HepG2 (cell line): ENCODE measurements around the gene NXT1. TPM values are rescaled to one million over a fixed set of nuclear protein-coding genes. Genes with fewer than 3 reads are reported as not detected.

Experiments
- DPF2 ChIP-seq: sonication (generic); formaldehyde crosslinking; IDR thresholded peaks from 2 replicates; pipeline ENCODE4 v1.4.0; 2020; ENCODE audit warnings: mild to moderate bottlenecking, low read depth, missing genetic modification reagents, borderline replicate concordance
- KLF12 ChIP-seq: sonication (generic); formaldehyde crosslinking; IDR thresholded peaks from 2 replicates; pipeline ENCODE4 v1.4.0; 2020; ENCODE audit warnings: missing genetic modification reagents, borderline replicate concordance
- MAF1 ChIP-seq: sonication (generic); formaldehyde crosslinking; IDR thresholded peaks from 2 replicates; pipeline ENCODE4 v1.5.0; 2020; ENCODE audit warnings: missing genetic modification reagents, borderline replicate concordance
- MBNL3 ChIP-seq: fragments of 250-450 bp; sonication (Bioruptor Pico); conservative IDR thresholded peaks from 2 replicates; pipeline ENCODE4 v1.8.0; 2022; ENCODE audit warnings: mild to moderate bottlenecking, inconsistent platforms
- MTF2 ChIP-seq: sonication (generic); formaldehyde crosslinking; IDR thresholded peaks from 2 replicates; pipeline ENCODE4 v1.5.0; 2020; ENCODE audit warnings: missing genetic modification reagents, borderline replicate concordance
- MXD4 ChIP-seq: IDR thresholded peaks from 2 replicates; pipeline ENCODE4 v1.6.1; 2016; ENCODE audit warnings: mild to moderate bottlenecking, missing biosample characterization, missing genetic modification reagents
- NR2F2 ChIP-seq: IDR thresholded peaks from 2 replicates; pipeline ENCODE4 v1.6.1; 2012; ENCODE audit warnings: low read depth, inconsistent platforms, borderline replicate concordance
- REPIN1 ChIP-seq: sonication (generic); formaldehyde crosslinking; IDR thresholded peaks from 2 replicates; pipeline ENCODE4 v1.8.0; 2022; ENCODE audit warnings: missing genetic modification reagents, low read depth, mild to moderate bottlenecking, borderline replicate concordance
- SIX4 ChIP-seq: sonication (generic); formaldehyde crosslinking; IDR thresholded peaks from 2 replicates; pipeline ENCODE4 v1.4.0; 2020; ENCODE audit warnings: missing genetic modification reagents
- TRIM24 ChIP-seq: sonication (generic); formaldehyde crosslinking; IDR thresholded peaks from 2 replicates; pipeline ENCODE4 v1.8.0; 2022; ENCODE audit warnings: mild to moderate bottlenecking, missing genetic modification reagents
- YEATS4 ChIP-seq: sonication (generic); formaldehyde crosslinking; IDR thresholded peaks from 2 replicates; pipeline ENCODE4 v1.4.0; 2020; ENCODE audit warnings: missing genetic modification reagents, borderline replicate concordance
- ZNF207 ChIP-seq: fragments of 450-650 bp; IDR thresholded peaks from 2 replicates; pipeline ENCODE4 v1.6.1; 2016; ENCODE audit warnings: antibody characterized with exemption, borderline replicate concordance
- ZNF234 ChIP-seq: sonication (generic); formaldehyde crosslinking; conservative IDR thresholded peaks from 2 replicates; pipeline ENCODE4 v1.5.1; 2020; ENCODE audit warnings: mild to moderate bottlenecking, missing genetic modification reagents
- ZNF44 ChIP-seq: sonication (generic); formaldehyde crosslinking; IDR thresholded peaks from 2 replicates; pipeline ENCODE4 v1.5.1; 2020; ENCODE audit warnings: mild to moderate bottlenecking, missing genetic modification reagents
- ZNF468 ChIP-seq: sonication (generic); formaldehyde crosslinking; IDR thresholded peaks from 2 replicates; pipeline ENCODE4 v1.8.0; 2022; ENCODE audit warnings: mild to moderate bottlenecking, moderate library complexity, missing genetic modification reagents
- ZSCAN31 ChIP-seq: sonication (generic); formaldehyde crosslinking; IDR thresholded peaks from 2 replicates; pipeline ENCODE4 v1.5.0; 2020; ENCODE audit warnings: low read depth, mild to moderate bottlenecking, missing genetic modification reagents
- polyA plus RNA-seq, 8 experiments: library from polyadenylated mRNA; depleted of rRNA in 3 of 8; stranded (reverse) in 7 of 8; unstranded in 1 of 8; fragments of >200 nt; fragmentation: Illumina TruSeq in 4 of 8; extraction: Trizol in 4 of 8; gene quantifications; 2 replicates each; pipeline versions ENCODE4 v1.2.1 to v1.2.3, GENCODE V29; 2011 to 2016; ENCODE audit warnings: low read depth in 4 of 8, missing spikeins in 1 of 8, mixed read lengths in 1 of 8; ENCODE audit not compliant: insufficient read depth in 1 of 8
- total RNA-seq, 5 experiments: library from RNA; depleted of rRNA; stranded (reverse); fragments of >200 nt; fragmentation: Illumina TruSeq; extraction: Trizol; gene quantifications; 2 replicates each; pipeline ENCODE4 v1.2.3, GENCODE V29; 2016; ENCODE audit warnings: low read depth in 1 of 5
- TF ChIP-seq, protein P1 (sequence below): sonication (generic); formaldehyde crosslinking; IDR thresholded peaks from 2 replicates; pipeline ENCODE4 v1.4.0; 2020; ENCODE audit warnings: missing genetic modification reagents
- TF ChIP-seq, protein P2 (sequence below), 2 experiments: IDR thresholded peaks; 2 replicates each; pipeline ENCODE4 v1.6.1; 2011 to 2012; ENCODE audit warnings: low read length in 2 of 2, borderline replicate concordance in 1 of 2, low read depth in 1 of 2, mild to moderate bottlenecking in 1 of 2, moderate library complexity in 1 of 2
- TF ChIP-seq, protein P3 (sequence below): sonication (generic); formaldehyde crosslinking; IDR thresholded peaks from 2 replicates; pipeline ENCODE4 v1.5.1; 2020; ENCODE audit warnings: mild to moderate bottlenecking, moderate library complexity, missing genetic modification reagents

Gene NXT1
- total and polyA plus RNA-seq, 2 of the 13 experiments (the other 11 are each of a cell fraction or from before 2014, with no cell fraction given) = 35.6 to 65.9 TPM

DNA sequence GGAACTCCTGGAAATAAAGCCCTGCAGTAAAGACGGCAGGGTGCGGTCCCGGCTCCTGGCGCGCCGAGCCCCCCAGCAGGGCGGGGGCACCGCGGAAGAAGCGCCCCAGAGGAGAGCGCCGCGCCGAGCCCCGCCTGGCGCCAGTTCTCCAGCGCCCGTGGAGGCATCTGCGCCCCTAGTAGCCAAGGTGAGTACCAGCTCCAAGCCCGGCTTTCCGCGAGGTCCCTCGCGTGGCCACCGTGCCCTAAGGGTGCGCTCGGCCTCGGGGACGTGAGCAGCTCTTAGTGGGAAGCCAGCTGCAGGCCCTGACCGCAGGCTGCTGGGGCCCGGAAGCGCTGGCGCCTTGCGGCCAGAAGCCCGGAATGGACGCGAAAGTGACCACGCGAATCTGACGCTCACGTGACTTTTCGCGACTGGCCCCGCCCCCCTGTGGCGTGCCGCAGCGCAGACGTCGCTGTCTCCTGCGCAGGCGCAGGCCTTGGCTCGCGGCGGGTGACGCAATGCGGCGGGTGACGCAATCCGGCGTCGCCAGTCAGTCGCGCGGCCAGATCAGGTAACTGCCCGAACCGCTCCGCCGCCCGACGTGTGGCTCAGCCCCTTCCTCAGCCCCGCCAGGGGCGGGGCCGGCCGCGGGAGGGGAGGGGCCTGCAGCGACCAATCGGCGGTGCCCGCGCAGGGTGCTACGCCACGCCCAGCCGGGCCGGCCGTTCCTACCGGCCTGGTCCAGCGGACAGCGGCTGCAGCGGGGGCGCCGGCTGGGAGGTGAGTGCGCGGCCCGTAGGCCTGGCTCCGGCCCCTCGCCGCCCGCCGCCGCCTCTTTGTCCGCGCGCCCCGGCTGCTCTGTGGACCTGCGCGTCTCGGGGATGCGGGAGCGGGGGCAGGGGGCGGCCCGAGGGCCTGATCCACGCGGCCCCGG is 11.1 kb downstream of the NXT1 start, which contains the start of gene GZF1 (continued):
- TF ChIP-seq MXD4 (CRISPR knock-in tag) (peak; percentile 99), KLF12 (CRISPR knock-in tag) (peak; percentile 89; the same call in 1 of the 2 replicates), ZNF44 (CRISPR knock-in tag) (peak; percentile 99; the same call in 1 of the 2 replicates), MBNL3 (CRISPR knock-in tag) (no peak), ZNF234 (CRISPR knock-in tag) (peak; percentile 99), DPF2 (no peak), YEATS4 (CRISPR knock-in tag) (peak; percentile 99), MTF2 (CRISPR knock-in tag) (0 out of 2 replicates have a peak, but pooled peaks have one; percentile 60), ZSCAN31 (CRISPR knock-in tag) (peak; percentile 99), NR2F2 (no peak; the same call in 1 of the 2 replicates), TRIM24 (CRISPR knock-in tag) (no peak), ZNF207 (no peak), ZNF468 (CRISPR knock-in tag) (peak; percentile 98; the same call in 1 of the 2 replicates), REPIN1 (CRISPR knock-in tag) (0 out of 2 replicates have a peak, but pooled peaks have one; percentile 56), SIX4 (CRISPR knock-in tag) (peak; percentile 98), MAF1 (CRISPR knock-in tag) (peak; percentile 95)
- TF ChIP-seq, protein P1, sequence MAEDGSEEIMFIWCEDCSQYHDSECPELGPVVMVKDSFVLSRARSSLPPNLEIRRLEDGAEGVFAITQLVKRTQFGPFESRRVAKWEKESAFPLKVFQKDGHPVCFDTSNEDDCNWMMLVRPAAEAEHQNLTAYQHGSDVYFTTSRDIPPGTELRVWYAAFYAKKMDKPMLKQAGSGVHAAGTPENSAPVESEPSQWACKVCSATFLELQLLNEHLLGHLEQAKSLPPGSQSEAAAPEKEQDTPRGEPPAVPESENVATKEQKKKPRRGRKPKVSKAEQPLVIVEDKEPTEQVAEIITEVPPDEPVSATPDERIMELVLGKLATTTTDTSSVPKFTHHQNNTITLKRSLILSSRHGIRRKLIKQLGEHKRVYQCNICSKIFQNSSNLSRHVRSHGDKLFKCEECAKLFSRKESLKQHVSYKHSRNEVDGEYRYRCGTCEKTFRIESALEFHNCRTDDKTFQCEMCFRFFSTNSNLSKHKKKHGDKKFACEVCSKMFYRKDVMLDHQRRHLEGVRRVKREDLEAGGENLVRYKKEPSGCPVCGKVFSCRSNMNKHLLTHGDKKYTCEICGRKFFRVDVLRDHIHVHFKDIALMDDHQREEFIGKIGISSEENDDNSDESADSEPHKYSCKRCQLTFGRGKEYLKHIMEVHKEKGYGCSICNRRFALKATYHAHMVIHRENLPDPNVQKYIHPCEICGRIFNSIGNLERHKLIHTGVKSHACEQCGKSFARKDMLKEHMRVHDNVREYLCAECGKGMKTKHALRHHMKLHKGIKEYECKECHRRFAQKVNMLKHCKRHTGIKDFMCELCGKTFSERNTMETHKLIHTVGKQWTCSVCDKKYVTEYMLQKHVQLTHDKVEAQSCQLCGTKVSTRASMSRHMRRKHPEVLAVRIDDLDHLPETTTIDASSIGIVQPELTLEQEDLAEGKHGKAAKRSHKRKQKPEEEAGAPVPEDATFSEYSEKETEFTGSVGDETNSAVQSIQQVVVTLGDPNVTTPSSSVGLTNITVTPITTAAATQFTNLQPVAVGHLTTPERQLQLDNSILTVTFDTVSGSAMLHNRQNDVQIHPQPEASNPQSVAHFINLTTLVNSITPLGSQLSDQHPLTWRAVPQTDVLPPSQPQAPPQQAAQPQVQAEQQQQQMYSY (CRISPR knock-in tag) = peak; percentile 90
- TF ChIP-seq, protein P2, sequence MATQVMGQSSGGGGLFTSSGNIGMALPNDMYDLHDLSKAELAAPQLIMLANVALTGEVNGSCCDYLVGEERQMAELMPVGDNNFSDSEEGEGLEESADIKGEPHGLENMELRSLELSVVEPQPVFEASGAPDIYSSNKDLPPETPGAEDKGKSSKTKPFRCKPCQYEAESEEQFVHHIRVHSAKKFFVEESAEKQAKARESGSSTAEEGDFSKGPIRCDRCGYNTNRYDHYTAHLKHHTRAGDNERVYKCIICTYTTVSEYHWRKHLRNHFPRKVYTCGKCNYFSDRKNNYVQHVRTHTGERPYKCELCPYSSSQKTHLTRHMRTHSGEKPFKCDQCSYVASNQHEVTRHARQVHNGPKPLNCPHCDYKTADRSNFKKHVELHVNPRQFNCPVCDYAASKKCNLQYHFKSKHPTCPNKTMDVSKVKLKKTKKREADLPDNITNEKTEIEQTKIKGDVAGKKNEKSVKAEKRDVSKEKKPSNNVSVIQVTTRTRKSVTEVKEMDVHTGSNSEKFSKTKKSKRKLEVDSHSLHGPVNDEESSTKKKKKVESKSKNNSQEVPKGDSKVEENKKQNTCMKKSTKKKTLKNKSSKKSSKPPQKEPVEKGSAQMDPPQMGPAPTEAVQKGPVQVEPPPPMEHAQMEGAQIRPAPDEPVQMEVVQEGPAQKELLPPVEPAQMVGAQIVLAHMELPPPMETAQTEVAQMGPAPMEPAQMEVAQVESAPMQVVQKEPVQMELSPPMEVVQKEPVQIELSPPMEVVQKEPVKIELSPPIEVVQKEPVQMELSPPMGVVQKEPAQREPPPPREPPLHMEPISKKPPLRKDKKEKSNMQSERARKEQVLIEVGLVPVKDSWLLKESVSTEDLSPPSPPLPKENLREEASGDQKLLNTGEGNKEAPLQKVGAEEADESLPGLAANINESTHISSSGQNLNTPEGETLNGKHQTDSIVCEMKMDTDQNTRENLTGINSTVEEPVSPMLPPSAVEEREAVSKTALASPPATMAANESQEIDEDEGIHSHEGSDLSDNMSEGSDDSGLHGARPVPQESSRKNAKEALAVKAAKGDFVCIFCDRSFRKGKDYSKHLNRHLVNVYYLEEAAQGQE (IDR thresholded peaks at IDR 0.05; ENCODE audit: borderline replicate concordance in 1 of 2, low read depth in 1 of 2, low read length in 2 of 2) = peak in 1 of 2 experiments; percentile 55; a peak in 1 of 4 replicates
- TF ChIP-seq, protein P3, sequence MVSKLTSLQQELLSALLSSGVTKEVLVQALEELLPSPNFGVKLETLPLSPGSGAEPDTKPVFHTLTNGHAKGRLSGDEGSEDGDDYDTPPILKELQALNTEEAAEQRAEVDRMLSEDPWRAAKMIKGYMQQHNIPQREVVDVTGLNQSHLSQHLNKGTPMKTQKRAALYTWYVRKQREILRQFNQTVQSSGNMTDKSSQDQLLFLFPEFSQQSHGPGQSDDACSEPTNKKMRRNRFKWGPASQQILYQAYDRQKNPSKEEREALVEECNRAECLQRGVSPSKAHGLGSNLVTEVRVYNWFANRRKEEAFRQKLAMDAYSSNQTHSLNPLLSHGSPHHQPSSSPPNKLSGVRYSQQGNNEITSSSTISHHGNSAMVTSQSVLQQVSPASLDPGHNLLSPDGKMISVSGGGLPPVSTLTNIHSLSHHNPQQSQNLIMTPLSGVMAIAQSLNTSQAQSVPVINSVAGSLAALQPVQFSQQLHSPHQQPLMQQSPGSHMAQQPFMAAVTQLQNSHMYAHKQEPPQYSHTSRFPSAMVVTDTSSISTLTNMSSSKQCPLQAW = peak; percentile 98
